WTC11 (cell line): ENCODE measurements around the gene WNT8A.

Source experiments
- ATF3 ChIP-seq: sonication (generic); formaldehyde crosslinking; conservative IDR thresholded peaks from 2 replicates; pipeline ENCODE4 v1.8.1; 2022; ENCODE audit warnings: mild to moderate bottlenecking, missing genetic modification reagents
- TF ChIP-seq, protein P1 (sequence below): fragments of 200-600 bp; IDR thresholded peaks from 2 replicates; pipeline ENCODE4 v1.8.0; 2022; ENCODE audit warnings: antibody characterized with exemption

- no peak for TF ChIP-seq ATF3 (CRISPR knock-in tag)
- TF ChIP-seq, protein P1, sequence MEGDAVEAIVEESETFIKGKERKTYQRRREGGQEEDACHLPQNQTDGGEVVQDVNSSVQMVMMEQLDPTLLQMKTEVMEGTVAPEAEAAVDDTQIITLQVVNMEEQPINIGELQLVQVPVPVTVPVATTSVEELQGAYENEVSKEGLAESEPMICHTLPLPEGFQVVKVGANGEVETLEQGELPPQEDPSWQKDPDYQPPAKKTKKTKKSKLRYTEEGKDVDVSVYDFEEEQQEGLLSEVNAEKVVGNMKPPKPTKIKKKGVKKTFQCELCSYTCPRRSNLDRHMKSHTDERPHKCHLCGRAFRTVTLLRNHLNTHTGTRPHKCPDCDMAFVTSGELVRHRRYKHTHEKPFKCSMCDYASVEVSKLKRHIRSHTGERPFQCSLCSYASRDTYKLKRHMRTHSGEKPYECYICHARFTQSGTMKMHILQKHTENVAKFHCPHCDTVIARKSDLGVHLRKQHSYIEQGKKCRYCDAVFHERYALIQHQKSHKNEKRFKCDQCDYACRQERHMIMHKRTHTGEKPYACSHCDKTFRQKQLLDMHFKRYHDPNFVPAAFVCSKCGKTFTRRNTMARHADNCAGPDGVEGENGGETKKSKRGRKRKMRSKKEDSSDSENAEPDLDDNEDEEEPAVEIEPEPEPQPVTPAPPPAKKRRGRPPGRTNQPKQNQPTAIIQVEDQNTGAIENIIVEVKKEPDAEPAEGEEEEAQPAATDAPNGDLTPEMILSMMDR: no peak
Measured at GRCh38 chr5:138037907-138038633, 45.8 kb upstream of the WNT8A start.
